HL-60 (cell line): Measurements from ENCODE around the gene CLEC2B.
"Not testable (repeated sequence)": the region's sequence is repeated elsewhere in the genome, so short reads cannot be mapped to it uniquely, and the experiment has no call there.

Experiments used
- CTCF ChIP-seq: IDR thresholded peaks from one replicate; pipeline ENCODE4 v1.5.1; 2011; ENCODE audit warnings: low read length, control low read depth, inconsistent platforms; ENCODE audit not compliant: insufficient read depth
- GABPA ChIP-seq: IDR thresholded peaks from 2 replicates; pipeline ENCODE4 v1.6.1; 2012; ENCODE audit warnings: low read depth
- POLR2AphosphoS5 ChIP-seq: IDR thresholded peaks from 2 replicates; pipeline ENCODE4 v1.6.1; 2012; ENCODE audit warnings: low read depth
- REST ChIP-seq: IDR thresholded peaks from 2 replicates; pipeline ENCODE4 v1.6.1; 2012; ENCODE audit warnings: low read depth; ENCODE audit not compliant: insufficient replicate concordance
- SPI1 ChIP-seq: IDR thresholded peaks from 2 replicates; pipeline ENCODE4 v1.6.1; 2012; ENCODE audit warnings: low read depth, mild to moderate bottlenecking, borderline replicate concordance

DNA sequence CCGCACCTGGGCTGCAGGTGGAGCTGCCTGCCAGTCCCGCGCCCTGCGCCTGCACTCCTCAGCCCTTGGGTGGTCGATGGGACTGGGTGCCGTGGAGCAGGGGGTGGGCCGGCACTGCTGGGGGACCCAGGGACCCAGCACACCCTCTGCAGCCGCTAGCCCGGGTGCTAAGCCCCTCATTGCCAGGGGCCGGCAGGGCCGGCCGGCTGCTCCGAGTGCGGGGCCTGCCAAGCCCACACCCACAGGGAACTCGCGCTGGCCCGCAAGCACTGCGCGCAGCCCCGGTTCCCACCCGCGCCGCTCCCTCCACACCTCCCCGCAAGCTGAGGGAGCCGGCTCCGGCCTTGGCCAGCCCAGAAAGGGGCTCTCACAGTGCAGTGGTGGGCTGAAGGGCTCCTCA, 7.0 kb upstream of the CLEC2B start:
- not testable (repeated sequence) for TF ChIP-seq CTCF, REST, POLR2AphosphoS5, GABPA, SPI1
